T1000 (cell line): ENCODE measurements around the gene QRICH2.
"Not testable (repeated sequence)": the region's sequence is repeated elsewhere in the genome, so short reads cannot be mapped to it uniquely, and the experiment has no call there.

Experiments
- DNase-seq: peaks from one replicate; lab custom pipeline; 2025; ENCODE audit warnings: mixed read lengths; lab: John Stamatoyannopoulos, UW

The QRICH2 gene

DNA sequence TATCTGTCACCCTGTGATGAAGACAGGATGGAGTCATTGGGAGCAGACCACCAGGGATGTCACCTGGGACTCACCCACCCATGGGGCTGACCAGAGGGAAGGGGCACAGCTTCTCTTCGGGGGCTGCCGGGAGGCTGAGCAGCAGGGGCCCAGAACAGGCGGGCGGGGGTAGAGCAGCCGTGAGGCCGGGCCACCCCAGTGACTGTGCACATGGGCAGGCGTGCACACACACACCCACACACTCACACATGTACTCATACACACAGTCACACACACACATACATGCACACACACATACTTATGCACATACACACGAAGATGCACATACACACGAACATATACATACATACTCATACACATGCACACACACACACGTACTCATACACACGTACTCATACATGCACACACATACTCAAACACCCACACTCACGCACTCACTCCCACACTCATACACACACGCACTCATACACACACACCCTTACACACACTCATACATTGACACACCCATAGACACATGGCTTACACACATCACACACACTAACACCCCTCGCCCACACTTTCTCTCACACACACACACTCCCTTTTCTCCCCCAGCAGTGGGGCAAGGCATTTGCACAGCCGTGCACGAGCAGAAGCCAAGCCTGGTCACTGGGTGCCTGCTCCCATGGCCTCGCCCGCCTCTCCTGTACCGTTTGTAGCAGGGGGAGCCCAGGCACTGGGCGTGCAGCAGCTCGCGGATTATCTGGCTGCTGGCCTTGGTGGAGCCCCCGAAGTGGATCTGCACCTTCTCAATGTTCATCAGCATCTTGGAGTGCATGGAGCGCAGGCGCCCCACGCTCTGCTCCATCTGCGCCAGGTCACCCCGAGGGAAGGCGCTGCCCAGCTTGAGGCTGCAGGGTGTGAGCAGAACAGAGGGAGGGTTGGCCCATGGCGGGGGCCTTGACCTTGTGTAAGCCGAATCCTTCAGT is 30.5 kb downstream of the QRICH2 start:
- DNase-seq: no peak

DNA sequence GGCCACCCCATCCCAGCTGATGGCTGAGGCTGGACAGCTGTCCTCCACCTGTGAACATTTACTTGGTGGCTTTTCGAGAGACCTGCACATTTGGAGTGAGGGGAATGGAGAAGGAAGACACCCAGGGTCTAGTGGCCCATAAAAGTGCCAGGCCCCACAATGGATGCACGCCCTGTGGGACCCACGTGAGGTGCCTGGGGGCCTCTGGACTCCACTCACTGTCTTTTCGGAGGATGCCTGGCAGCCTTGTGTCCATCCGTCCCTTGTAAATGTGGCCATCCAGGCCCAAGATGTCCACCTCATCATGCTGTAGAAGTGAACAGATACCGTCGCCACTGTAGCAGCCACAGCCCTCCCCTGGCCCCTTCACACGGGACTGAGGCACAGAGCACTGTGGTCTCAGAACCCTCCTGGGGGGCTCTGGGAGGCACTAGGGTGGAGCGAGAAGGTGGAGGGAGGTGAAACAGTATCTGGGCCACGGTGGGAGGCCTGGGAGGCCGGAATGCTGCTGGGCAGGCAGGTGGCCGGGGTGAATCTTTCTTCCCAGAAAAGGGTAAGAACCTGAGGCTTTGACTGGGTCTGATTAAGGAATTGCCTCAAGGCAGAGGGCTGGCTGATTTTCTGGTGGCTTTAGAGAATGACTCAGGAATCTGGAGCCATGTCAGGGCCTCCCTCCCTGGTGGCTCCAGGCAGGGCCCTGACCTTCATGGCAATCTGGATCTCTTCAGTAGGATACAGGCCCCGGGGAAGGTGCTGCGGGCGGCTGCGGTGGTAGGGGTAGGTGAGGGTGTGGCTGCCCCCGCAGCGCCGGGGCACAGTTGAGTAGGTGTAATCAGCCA is 31.4 kb downstream of the QRICH2 start:
- DNase-seq: peak; percentile 54

DNA sequence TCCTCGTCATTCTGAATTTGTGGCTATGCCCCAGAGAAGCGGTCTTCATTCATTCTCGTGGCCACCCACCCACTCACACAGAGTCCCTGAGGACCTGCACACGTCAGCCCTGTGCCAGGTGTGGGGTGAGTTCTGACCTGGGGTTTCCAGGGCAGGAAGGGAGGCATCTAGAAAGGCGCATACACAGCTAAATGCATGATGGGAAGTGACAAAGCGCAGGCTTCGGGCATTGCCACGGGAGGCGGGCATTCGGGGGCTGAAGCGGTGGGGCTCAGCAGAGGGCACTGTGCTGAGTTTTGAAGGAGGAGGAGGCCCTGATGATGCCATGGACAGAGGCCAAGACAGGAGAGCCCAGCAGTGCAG is 32.0 kb downstream of the QRICH2 start:
- no peak for DNase-seq

DNA sequence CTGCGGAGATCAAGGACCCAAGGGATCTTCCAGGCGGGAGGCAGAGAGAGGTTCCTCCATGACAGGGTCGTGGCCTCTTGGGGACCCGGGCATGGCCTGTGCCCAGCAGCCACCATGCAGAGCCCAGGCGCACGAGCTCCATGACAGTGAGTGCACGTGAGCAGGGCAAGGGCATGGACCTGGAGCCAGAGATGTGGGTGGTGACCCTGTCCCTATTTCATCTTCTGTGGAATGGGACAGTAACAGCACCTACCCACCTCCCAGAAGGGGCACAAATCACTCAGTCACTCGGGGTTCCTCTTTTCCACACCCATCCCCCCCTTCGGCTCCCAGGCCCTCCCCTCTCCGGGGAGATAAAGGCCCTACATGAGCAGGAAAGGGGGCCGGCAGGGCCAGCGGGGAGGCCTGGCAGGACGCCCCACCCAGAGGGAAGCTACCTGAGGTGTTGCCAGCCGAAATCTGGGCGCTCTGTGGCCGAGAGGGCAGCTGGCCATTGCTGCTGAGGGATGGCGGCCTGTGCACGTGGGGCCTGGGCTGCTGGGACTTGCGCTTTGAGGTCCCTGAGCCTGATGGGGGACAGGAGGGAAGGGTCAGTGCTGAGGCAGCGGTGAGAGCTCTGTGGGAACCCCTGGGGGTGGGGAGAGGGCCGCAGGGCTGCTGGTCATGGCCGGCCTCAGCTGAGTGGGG is 32.6 kb downstream of the QRICH2 start:
- DNase-seq: no peak

DNA sequence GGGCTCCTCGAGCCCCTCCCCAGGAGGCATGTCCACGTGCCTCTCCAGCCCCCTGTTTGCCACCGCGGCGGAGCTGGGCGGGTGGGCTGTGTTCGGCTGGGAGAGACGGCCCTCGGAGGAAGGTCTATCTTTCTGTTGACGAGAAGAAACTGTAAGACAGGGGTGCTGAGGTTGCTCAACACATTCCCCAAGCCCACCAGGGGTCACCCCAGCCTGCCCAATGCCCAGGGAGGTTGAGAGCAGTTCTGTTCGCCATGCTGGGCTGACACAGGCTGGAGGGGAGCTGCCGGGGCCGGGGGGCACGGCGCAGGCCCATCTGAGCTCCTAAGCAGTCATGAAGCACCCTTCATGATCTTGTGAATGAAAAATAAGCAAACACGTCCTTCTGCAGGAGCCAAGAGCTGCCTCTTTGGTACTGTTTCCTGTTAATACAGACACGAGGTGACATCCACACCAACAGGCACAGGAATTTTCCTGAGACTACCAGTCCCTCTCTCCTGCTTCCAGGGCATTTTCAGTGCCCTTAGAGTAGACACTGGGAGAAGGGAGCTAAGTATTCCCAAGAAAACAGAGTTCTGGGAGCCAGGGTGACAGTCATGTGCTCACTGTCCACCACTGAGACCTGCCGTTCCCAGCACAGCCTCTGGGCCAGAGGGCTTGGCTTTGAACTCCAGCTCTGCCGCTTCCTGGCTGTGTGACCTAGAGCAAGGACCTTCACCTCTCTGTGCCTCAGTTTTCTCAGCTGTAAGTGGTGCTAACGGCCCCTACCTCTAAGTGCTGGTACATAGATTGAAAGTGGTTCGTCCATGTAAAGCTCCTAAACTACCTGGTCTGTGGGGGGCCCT is 33.7 kb downstream of the QRICH2 start:
- no peak for DNase-seq

DNA sequence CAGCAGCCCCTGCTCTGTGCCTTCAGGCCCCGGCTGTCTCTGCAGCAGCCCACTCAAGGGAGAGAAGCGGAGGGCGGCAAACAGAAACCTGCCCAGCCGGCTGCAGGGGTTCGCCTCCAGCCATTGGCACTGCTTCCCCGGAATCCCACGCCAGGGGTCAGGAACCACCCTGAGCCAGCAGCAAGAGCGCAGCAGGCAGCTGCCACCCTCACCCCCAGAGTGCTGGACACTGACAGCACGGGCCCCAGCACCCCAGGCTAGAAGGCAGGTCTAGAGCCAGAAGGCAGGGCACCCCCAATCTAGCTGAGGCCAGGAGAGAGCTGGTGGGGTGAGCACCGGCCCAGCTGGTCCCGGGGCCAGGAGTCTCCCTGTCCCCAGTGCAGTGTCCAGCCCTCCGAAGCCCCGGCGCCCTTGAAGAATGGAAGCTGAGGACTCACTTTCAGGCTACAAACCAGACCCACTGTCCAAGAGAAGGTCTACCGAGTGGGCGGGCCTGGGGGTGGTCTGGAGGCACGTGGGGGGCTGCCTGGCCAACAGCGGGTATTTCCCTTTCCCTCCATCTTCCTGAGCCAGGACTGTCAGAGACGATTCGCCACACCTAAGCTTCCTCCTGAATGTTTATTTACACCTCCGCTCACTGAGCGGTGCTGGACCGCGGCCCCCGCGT is 34.5 kb downstream of the QRICH2 start:
- no peak for DNase-seq

DNA sequence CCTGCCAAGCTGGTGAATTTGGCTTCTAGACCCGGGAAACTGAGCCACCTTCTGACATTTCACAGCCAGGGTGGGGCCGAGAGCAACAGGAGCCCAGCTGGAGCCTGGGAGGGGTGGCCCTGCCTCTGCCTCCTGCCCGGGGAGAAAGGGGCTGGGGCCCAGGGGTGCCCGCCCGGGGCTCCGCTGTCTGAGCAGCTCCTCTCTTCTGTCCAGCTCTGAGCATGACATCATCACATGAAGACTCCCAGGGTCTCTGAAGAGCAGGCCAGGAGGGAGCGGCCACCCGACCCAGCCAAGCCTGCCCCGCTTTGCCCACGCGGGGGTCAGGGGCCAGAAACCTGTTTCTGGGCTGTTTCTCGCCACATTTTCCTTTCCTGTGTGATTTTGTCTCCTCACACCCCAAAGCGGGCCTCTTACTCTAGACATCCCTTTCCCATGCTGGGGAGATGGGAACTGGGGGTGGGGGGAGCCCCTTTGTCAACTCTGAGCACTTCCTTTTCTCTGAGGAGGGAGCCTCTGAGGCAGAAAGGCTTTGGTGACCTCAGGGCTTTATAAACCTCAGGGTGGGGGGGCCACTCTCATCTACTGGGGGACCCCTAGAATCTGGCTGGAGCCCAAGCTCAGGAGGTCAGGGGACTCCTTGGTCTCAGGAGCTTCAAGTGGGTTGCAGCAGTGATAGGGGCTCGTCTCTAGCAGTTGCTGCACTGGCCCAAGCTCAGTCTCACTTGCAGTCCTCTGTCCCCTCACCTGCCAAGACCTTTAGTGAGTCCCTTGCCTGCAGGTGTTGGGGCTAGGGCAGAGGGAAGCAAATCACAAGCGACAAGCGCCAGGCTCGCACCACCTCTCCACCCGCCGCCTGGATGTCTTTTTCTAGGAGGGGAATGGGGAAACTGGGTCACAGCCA is 35.3 kb downstream of the QRICH2 start:
- DNase-seq: no peak

DNA sequence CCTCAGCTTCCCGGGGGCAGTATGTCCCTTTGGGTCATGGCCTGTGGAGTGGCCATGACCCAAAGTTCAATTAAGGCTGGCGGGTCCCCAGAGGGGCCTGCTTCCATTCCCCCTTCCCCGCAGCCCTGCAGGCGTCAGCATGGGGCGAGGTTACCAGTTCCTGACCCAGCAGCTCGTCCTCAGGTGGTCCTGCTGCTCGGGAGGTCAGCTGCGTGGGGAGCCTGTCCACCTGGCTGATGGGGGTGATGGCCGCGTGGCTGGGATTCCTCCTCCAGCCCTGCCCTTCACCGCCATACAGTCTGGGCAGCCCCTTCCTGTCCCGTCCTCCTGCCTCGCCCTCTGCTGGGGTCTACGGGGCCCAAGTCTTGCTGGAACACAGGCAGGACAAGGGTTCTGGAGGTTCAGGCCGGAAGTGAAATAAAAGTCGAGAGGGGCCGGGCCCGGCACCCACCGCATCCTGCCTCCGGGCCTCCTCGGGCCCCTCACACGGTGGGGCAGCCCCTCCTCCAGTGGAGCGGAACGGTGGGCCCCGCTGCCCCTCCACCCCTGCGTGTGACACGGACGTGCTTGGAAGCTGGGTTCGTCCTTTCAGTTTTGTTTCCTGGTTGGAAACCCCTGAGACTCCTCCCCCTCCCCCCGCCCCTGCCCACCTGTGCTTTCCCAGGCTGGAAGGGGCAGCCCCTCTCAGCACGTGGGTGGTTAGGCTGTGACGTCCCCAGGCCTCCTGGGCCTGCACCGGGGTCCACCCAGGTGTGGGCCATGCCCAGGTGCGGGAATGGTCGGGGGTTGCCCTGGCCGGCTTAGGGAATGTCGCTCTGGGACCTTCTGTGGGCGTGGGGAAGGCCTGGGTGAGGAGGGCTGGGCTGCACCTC is 36.2 kb downstream of the QRICH2 start:
- DNase-seq: no peak

DNA sequence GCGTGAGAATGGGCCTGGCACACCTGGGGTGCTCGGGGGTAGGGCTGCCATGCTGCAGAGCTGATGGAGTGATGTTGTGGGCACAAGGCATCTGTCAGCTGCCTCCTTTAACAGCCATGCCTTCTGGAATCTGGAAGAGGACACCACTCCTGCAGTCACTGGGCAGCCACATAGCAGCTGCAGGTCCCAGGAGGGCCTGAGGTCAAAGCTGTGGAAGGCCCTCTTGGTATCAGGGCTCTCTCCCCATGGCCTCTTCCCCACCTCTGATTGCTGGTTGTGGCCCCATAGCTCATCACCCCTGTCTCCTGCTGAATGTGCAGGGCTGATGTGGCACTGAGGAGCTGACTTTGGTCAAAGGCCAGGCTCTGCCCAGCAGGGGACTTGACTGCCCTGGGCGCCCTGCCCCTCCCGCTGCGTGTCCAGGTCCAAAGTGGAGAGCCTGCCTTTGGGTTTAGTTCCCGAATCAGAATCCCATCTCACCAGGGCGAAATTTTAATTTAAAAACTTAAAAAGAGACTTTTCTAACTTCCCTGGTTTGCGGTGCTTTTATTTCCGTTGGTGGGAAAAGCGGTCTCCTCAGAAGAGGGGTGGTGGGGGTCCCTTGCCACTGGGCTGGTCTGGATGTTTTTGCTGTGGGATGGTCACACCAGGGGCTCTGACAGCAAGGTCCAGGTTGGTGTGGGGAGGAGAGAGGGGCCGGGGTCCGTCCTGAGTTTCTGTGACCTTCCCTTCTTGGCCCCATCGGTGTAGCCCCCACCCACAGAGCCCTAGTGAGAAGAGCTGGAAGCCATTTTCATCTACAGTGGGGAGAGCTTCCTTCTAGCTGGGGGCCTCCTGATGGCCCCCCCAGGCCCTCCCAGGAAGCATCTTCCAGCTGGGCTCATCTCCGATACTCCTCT is 37.1 kb downstream of the QRICH2 start:
- no peak for DNase-seq

DNA sequence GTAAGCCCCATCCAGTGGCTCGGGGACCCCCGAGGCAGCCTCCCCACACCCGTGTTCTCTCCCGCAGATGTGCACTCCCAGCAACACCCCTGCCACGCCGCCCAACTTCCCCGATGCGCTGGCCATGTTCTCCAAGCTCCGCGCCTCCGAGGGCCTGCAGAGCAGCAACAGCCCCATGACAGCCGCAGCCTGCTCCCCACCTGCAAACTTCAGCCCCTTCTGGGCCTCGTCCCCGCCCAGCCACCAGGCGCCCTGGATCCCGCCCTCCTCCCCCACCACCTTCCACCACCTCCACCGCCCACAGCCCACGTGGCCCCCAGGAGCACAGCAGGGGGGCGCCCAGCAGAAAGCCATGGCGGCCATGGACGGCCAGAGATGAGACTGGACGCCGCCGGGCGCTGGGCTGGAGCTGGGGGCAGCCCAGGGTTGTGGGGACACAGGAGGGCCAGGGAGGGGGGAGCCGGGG is 37.9 kb downstream of the QRICH2 start:
- DNase-seq: no peak

DNA sequence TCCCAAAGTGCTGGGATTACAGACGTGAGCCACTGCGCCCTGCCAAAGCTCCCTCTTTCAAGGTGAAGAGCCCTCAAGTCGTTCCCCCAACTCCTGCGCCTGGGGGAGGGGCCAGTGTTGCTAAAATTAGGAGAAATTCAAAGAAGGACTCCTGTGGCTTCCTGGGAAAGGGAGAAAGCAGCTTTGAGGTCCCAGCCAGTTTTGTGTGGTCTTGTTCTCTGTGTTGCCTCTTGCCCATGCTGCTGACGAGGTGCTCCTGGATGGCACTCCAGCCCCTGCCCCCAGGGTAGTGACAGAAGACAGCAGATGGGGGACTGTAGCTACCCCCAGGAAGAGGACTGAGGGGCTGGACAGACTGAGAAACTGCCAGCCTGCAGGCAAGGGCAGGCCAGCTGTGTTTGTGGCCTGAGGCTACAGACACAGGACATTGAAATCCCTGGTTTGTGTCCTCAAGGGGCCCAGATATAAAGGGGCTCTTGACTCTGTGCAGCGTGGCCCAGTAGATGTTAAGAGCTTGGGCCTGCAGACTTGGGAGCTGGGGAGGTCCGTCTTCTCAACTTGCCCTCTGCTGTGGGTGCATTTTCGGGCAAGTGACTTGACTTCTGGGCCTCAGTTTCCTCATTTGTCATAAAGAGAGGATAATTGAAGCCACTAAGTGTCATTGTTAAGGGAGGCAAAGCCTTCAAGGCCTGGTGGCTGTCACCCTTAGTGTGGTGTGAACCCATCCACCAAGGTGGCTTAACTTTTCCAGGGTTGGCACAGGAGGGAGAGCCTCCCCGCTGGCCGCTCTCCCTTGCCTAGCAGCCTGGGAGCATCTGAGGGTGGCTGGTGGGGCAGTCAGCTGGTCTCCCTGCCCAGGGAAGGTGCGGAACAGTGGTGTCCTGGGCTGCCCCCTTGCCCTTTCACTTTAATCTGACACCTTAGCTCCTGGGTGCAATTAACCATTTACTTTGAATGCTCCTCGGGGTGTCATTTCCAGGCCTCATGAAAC is 38.8 kb downstream of the QRICH2 start:
- DNase-seq: no peak

DNA sequence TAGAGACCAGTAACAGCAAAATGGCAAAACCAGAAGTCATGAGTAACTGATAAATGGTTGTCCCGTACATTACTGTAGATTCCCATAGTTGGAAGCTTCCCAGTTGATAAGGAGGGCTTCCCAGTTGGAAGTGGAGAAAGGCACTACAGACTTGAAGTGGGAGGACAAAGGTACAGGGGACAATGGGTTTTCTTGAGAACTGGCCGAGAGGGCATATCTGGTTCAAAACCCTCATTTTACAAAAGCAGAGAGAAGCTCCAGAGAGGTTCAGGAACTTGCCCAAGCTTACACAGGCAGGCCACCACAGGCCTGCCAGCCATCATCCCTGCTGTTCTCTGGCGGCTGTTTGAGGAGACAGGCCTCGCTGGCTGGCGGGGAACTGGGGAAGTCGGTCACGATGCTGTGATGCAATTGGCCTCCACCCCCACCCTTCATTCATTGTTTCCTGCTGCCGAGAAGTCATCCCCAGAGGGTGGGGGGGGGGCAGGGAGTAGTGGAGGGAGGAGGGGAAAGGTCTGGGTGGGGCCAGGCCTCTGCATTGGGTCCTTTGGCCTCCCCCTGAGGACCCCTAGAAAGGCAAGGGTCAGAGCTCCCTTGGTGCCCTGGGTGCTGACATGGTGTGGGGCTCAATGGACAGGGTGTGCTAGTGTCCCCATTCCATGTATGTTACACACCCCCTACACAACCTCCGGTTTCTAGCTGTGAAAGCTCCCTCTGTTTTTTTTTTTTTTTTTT is 39.9 kb downstream of the QRICH2 start:
- no peak for DNase-seq

DNA sequence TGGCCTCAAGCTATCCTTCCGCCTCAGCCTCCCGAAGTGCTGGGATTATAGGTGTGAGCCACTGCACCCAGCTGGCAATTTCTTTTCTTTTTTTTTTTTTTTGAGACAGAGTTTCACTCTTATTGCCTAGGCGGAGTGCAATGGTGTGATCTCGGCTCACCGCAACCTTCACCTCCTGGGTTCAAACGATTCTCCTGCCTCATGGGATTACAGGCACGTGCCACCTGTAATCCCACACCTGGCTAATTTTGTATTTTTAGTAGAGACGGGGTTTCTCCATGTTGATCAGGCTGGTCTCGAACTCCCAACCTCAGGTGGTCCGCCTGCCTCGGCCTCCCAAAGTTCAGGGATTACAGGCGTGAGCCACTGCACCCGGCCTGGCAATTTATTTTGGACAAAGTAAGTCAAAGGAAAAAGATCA is 40.5 kb downstream of the QRICH2 start:
- DNase-seq: not testable (repeated sequence)

DNA sequence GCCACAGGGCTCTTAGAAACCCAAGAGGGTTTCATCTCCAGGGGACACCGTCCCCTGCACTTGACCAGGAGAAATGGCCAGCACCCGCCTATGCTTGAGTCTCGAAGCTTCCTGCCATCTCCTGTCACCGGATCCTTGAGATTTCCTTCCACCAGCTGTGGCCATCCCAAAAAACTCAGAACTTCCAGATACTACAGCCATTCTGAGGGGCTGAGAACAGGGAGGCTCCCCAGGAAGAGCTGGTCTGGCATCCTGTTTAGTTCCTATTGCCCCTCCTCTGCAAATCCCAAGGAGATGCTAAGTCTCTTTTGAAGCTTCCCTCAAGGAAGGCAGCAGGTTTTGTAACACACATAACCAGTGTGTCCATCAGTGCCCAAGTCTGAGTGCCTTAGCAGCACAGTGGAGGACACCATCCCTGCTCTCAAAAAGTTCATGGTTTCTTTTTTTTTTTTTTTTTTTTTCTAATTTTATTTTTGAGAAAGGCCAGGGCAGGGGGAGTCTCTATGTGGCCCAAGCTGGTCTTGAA is 41.0 kb downstream of the QRICH2 start:
- no peak for DNase-seq

DNA sequence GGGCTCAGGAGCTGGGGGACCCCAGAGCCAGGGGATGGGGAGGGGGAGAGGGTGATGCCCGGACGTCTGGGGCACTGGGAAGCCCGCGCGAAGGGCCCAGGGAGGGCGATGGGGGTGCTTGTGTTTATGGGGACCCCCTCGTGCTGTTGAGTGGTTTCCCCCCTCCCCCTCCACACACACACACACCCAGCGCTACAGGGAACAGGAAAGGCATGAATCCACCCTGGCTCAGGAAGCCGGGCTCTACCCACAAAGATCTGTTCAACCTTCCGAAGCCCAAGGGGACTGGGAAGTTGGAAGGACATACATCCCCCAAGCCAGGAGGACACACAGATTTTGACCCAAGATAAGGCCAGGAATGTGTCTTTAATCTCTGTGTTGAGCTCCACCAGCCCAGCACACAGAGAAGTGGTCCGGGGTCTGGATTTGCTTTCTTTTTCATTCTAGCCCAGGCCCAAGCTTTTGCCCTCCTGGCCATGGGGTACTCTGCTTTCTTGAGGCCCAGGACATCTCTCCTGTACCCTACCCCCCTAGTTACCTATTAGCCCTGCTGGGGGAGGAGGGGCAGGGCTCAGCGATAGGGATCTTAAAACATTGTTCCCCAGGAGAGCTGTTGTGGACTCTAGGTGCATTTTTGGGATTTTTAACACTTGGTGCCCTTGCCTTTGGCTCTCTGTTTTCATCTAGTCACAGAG is 41.7 kb downstream of the QRICH2 start:
- no peak for DNase-seq
